Mesenchymal stem cell (in vitro differentiated cells and primary cell): ENCODE measurements around the gene SEZ6L.

ENCODE experiments used
- DNase-seq: peaks from one replicate; pipeline ENCODE4 v3.0.0-alpha.2; 2013
- H2AFZ ChIP-seq: one replicate; pipeline ENCODE4 v1.6.1; 2013; ENCODE audit warnings: low read depth, mild to moderate bottlenecking, control low read depth, inconsistent platforms, low read length, moderate library complexity
- H2AK5ac ChIP-seq: 2 replicates; pipeline ENCODE4 v1.6.1; 2013; ENCODE audit warnings: low read length, moderate library complexity, mild to moderate bottlenecking, inconsistent platforms; ENCODE audit not compliant: severe bottlenecking
- H2BK120ac ChIP-seq: one replicate; pipeline ENCODE4 v1.6.1; 2013; ENCODE audit warnings: low read depth, mild to moderate bottlenecking, inconsistent platforms, low read length, moderate library complexity
- H2BK12ac ChIP-seq, 2 experiments: one replicate each; pipeline ENCODE4 v1.6.1; 2013; ENCODE audit warnings: inconsistent platforms in 2 of 2, low read length in 2 of 2, mild to moderate bottlenecking in 2 of 2, moderate library complexity in 2 of 2, control low read depth in 1 of 2
- H2BK15ac ChIP-seq: one replicate; pipeline ENCODE4 v1.6.1; 2013; ENCODE audit warnings: mild to moderate bottlenecking, low read depth, inconsistent platforms; ENCODE audit not compliant: poor library complexity, severe bottlenecking
- H2BK5ac ChIP-seq: 2 replicates; pipeline ENCODE4 v1.6.1; 2013; ENCODE audit warnings: low read depth, mild to moderate bottlenecking, low read length, control low read depth, inconsistent platforms; ENCODE audit not compliant: poor library complexity, severe bottlenecking
- H3K14ac ChIP-seq, 2 experiments: one replicate each; pipeline ENCODE4 v1.6.1; 2013; ENCODE audit warnings: inconsistent platforms in 2 of 2, low read length in 2 of 2, control low read depth in 1 of 2, mild to moderate bottlenecking in 1 of 2, moderate library complexity in 1 of 2
- H3K18ac ChIP-seq, 2 experiments: one replicate each; pipeline ENCODE4 v1.6.1; 2013; ENCODE audit warnings: inconsistent platforms in 2 of 2, low read length in 2 of 2, control low read depth in 1 of 2, low read depth in 1 of 2, mild to moderate bottlenecking in 1 of 2
- H3K23ac ChIP-seq, 2 experiments: one replicate each; pipeline ENCODE4 v1.6.1; 2013; ENCODE audit warnings: inconsistent platforms in 2 of 2, low read length in 2 of 2, mild to moderate bottlenecking in 2 of 2, moderate library complexity in 2 of 2, control low read depth in 1 of 2
- H3K27ac ChIP-seq: 2 replicates; pipeline ENCODE4 v1.5.1; 2013; ENCODE audit warnings: mild to moderate bottlenecking, moderate library complexity, low read length, control low read depth, inconsistent platforms; ENCODE audit not compliant: poor library complexity, severe bottlenecking
- H3K27me3 ChIP-seq, 2 experiments: 2 replicates each; pipeline versions ENCODE4 v1.6.1 to v1.7.0; 2013; ENCODE audit warnings: low read length in 2 of 2, mild to moderate bottlenecking in 2 of 2, moderate library complexity in 2 of 2, control low read depth in 1 of 2, inconsistent platforms in 1 of 2; ENCODE audit not compliant: control insufficient read depth in 1 of 2, insufficient read depth in 1 of 2
- H3K36me3 ChIP-seq, 2 experiments: 2 replicates each; pipeline versions ENCODE4 v1.6.1 to v1.7.0; 2013; ENCODE audit warnings: low read length in 2 of 2, control low read depth in 1 of 2, inconsistent platforms in 1 of 2, low read depth in 1 of 2, mild to moderate bottlenecking in 1 of 2; ENCODE audit not compliant: insufficient read depth in 2 of 2, control insufficient read depth in 1 of 2
- H3K4ac ChIP-seq, 2 experiments: one replicate each; pipeline ENCODE4 v1.6.1; 2013; ENCODE audit warnings: inconsistent platforms in 2 of 2, low read length in 2 of 2, mild to moderate bottlenecking in 2 of 2, moderate library complexity in 2 of 2, control low read depth in 1 of 2, low read depth in 1 of 2
- H3K4me1 ChIP-seq: 2 replicates; pipeline ENCODE4 v1.6.1; 2013; ENCODE audit warnings: low read depth, low read length, control low read depth; ENCODE audit not compliant: control insufficient read depth, insufficient read depth
- H3K4me2 ChIP-seq: 2 replicates; pipeline ENCODE4 v1.6.1; 2013; ENCODE audit warnings: low read length, mild to moderate bottlenecking, inconsistent platforms; ENCODE audit not compliant: poor library complexity, severe bottlenecking
- H3K4me3 ChIP-seq, 2 experiments: 2 replicates each; pipeline versions ENCODE4 v1.5.1 to v1.7.0; 2013; ENCODE audit warnings: low read length in 2 of 2, mild to moderate bottlenecking in 2 of 2, control low read depth in 1 of 2, low read depth in 1 of 2; ENCODE audit not compliant: insufficient read depth in 1 of 2
- H3K79me1 ChIP-seq: replicated peaks from 2 replicates; pipeline ENCODE4 v1.6.1; 2013; ENCODE audit warnings: mild to moderate bottlenecking, control low read depth, low read length, inconsistent platforms; ENCODE audit not compliant: poor library complexity, severe bottlenecking
- H3K9ac ChIP-seq: 2 replicates; pipeline ENCODE4 v1.7.0; 2013; ENCODE audit warnings: mild to moderate bottlenecking, low read length, moderate library complexity
- H3K9me3 ChIP-seq: 2 replicates; pipeline ENCODE4 v1.7.0; 2013; ENCODE audit warnings: mild to moderate bottlenecking, low read length; ENCODE audit not compliant: control insufficient read depth
- H4K8ac ChIP-seq: one replicate; pipeline ENCODE4 v1.6.1; 2013; ENCODE audit warnings: inconsistent platforms, mild to moderate bottlenecking, low read length, moderate library complexity
- H4K91ac ChIP-seq: one replicate; pipeline ENCODE4 v1.6.1; 2013; ENCODE audit warnings: mild to moderate bottlenecking, low read length, inconsistent platforms
- WGBS: methylation state at CpG from one replicate; pipeline ENCODE4 v1.1.7; 2013; ENCODE audit warnings: mixed read lengths; 5-methylcytosine and 5-hydroxymethylcytosine counted together

Gene SEZ6L

DNA sequence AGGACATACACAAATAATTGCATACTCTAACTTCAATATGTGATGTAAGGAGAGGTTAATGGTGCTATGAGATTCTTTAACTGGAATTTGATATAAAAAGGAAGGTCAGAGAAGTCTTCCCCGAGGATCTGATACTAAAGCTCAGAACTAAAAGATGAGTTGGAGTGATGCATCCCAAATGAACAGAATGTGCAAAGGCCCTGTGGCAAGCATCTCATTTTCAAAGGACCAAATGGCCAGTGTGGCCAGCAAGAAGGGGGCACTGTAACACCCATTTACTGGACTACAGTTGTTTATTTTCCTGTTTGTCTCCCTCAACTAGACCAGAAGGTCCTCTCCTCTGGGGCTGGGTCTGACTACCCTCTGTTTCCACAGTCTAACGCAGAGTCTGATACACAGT is 144.9 kb downstream of the SEZ6L start:
- H3K4me2 ChIP-seq: no peak overlapping the region
- DNase-seq: no peak
- H3K36me3 ChIP-seq: no peaks in the 10 kb centered on the region
- H2BK120ac ChIP-seq: no peak overlapping the region
- H3K18ac ChIP-seq: no peak overlapping the region
- no peak overlapping the region for H2BK12ac ChIP-seq
- H3K9ac ChIP-seq: no peak overlapping the region
- no peak overlapping the region for H3K23ac ChIP-seq
- H4K91ac ChIP-seq: no peak overlapping the region
- no peak overlapping the region for H3K14ac ChIP-seq
- H3K4ac ChIP-seq: no peak overlapping the region
- no peak overlapping the region for H2AFZ ChIP-seq
- H3K4me3 ChIP-seq: no peak overlapping the region
- H3K27ac ChIP-seq: no peak overlapping the region
- no peaks in the 10 kb centered on the region for H3K79me1 ChIP-seq
- no peak overlapping the region for H4K8ac ChIP-seq
- no peak overlapping the region for H2BK5ac ChIP-seq
- H3K9me3 ChIP-seq: no peaks in the 10 kb centered on the region
- no peaks in the 10 kb centered on the region for H3K4me1 ChIP-seq
- H3K27me3 ChIP-seq: peaks cover 5 to 34% of the 10 kb centered on the region in 2 experiments
- no peak overlapping the region for H2BK15ac ChIP-seq
- H2AK5ac ChIP-seq: no peak overlapping the region
- 69% methylated on average over 2 of the region's 2 CpGs for WGBS

DNA sequence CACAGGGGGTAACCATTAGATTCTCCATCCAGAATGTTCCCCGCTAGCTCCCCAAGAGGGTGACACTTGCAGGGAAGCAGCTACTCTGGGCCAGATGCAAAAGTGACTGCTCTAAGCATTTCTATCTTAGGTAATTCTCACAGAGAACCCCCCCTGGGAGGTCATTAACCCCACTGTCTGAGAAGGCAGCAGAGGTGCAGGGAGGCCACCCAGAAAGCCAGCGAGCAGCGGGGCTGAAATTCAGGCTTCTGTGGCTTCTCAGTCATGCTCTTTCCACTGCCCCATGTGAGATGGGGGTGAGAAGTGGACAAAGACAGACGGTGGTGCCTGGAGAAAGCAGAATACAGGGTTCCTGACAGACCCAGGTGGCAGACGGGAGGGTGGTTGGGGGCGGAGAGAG is 145.4 kb downstream of the SEZ6L start:
- Histone ChIP-seq H2BK12ac (no peak overlapping the region), H3K18ac (no peak overlapping the region), H3K4me3 (no peak overlapping the region), H2BK5ac (no peak overlapping the region), H3K9me3 (no peaks in the 10 kb centered on the region), H2AK5ac (no peak overlapping the region), H3K23ac (no peak overlapping the region), H3K27ac (no peak overlapping the region), H3K27me3 (peaks cover 5 to 39% of the 10 kb centered on the region in 2 experiments), H4K8ac (no peak overlapping the region), H2AFZ (no peak overlapping the region), H3K79me1 (no peaks in the 10 kb centered on the region), H2BK120ac (no peak overlapping the region), H3K9ac (no peak overlapping the region), H2BK15ac (no peak overlapping the region), H3K14ac (no peak overlapping the region), H4K91ac (no peak overlapping the region), H3K4ac (no peak overlapping the region), H3K36me3 (no peaks in the 10 kb centered on the region), H3K4me2 (no peak overlapping the region), H3K4me1 (no peaks in the 10 kb centered on the region)
- 61% methylated on average over 6 of the region's 6 CpGs for WGBS
- no peak for DNase-seq

DNA sequence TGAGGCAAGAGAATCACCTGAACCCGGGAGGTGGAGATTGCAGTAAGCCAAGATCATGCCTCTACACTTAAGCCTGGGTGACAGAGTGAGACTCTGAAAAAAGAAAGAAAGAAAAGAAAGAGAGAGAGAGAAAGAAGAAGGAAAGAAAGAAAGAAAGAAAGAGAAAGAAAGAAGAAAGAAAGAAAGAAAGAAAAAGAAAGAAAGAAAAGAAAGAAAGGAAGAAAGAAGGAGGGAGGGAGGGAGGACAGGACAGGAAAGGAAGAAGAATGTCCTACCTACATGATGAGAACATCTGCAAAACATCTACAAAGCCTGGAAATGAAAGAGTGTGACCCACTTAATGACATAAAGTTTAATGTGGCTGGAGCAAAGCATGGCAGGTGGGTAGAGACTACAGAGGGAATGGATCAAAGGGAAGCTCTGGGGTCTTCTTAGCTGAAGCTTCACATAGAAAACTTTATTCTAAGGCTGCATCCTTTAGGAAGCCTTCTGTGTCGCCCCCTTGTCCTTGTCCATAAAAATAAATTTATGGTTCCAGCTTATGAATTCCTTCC is 147.5 kb downstream of the SEZ6L start:
- Histone ChIP-seq H3K4me1 (peaks cover 2% of the 10 kb centered on the region), H2AK5ac (no peak overlapping the region), H3K27me3 (peaks cover 5 to 36% of the 10 kb centered on the region in 2 experiments), H3K4me3 (no peak overlapping the region), H3K4ac (no peak overlapping the region), H3K79me1 (no peaks in the 10 kb centered on the region), H3K36me3 (no peaks in the 10 kb centered on the region), H3K9ac (no peak overlapping the region), H3K27ac (no peak overlapping the region), H2BK12ac (no peak overlapping the region), H2AFZ (no peak overlapping the region), H3K23ac (no peak overlapping the region), H3K18ac (no peak overlapping the region), H3K9me3 (no peaks in the 10 kb centered on the region), H4K91ac (no peak overlapping the region), H4K8ac (no peak overlapping the region), H2BK5ac (no peak overlapping the region), H2BK15ac (no peak overlapping the region), H2BK120ac (no peak overlapping the region), H3K4me2 (no peak overlapping the region), H3K14ac (no peak overlapping the region)
- 58% methylated on average over 2 of the region's 2 CpGs for WGBS
- no peak for DNase-seq

- no peak overlapping the region for H2AK5ac ChIP-seq
- no peak overlapping the region for H3K18ac ChIP-seq
- no peak overlapping the region for H2BK120ac ChIP-seq
- no peak overlapping the region for H3K4me2 ChIP-seq
- no peaks in the 10 kb centered on the region for H3K9me3 ChIP-seq
- WGBS: 39% methylated on average over 6 of the region's 6 CpGs
- no peak overlapping the region for H4K91ac ChIP-seq
- no peak for DNase-seq
- no peak overlapping the region for H3K23ac ChIP-seq
- H3K9ac ChIP-seq: no peak overlapping the region
- no peak overlapping the region for H2BK15ac ChIP-seq
- no peak overlapping the region for H3K27ac ChIP-seq
- H3K4me1 ChIP-seq: peaks cover 7% of the 10 kb centered on the region
- peaks cover 5 to 30% of the 10 kb centered on the region in 2 experiments for H3K27me3 ChIP-seq
- no peaks in the 10 kb centered on the region for H3K79me1 ChIP-seq
- H2BK5ac ChIP-seq: no peak overlapping the region
- no peak overlapping the region for H2BK12ac ChIP-seq
- H3K14ac ChIP-seq: no peak overlapping the region
- H4K8ac ChIP-seq: no peak overlapping the region
- no peak overlapping the region for H3K4ac ChIP-seq
- H3K4me3 ChIP-seq: no peak overlapping the region
- no peak overlapping the region for H2AFZ ChIP-seq
- H3K36me3 ChIP-seq: no peaks in the 10 kb centered on the region
Measured at GRCh38 chr22:26318975-26319374, 149.7 kb downstream of the SEZ6L start.
